ENCODE measurements around the gene ADAMTSL1.

DNA sequence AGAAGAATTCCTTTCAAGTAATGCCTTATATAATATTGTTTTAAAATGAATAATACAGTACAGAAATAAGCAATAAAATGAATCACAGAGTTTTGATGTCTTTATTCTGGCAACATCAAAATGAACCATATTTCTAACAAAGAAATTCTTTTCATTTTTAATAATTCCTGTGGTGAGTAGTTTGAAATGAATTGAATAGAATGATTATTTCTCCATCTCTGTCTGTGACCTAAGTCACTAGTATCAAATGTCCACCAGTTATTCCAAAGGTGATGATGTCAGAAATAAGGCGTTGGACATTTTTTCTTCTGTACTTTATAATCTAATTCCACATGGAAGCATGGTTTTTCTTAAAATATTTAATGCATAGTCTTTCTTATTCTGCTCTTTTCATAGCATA, 106.2 kb downstream of the ADAMTSL1 start:
- TF ChIP-seq, protein P1, sequence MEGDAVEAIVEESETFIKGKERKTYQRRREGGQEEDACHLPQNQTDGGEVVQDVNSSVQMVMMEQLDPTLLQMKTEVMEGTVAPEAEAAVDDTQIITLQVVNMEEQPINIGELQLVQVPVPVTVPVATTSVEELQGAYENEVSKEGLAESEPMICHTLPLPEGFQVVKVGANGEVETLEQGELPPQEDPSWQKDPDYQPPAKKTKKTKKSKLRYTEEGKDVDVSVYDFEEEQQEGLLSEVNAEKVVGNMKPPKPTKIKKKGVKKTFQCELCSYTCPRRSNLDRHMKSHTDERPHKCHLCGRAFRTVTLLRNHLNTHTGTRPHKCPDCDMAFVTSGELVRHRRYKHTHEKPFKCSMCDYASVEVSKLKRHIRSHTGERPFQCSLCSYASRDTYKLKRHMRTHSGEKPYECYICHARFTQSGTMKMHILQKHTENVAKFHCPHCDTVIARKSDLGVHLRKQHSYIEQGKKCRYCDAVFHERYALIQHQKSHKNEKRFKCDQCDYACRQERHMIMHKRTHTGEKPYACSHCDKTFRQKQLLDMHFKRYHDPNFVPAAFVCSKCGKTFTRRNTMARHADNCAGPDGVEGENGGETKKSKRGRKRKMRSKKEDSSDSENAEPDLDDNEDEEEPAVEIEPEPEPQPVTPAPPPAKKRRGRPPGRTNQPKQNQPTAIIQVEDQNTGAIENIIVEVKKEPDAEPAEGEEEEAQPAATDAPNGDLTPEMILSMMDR (IDR thresholded peaks at IDR 0.05), result no peak
- TF ChIP-seq POLR2AphosphoS5 (IDR thresholded peaks at IDR 0.05; ENCODE audit: low read depth, low read length) (no peak), SIN3A (IDR thresholded peaks at IDR 0.05; ENCODE audit: borderline replicate concordance, insufficient read depth, low read depth, low read length) (no peak)
- TF ChIP-seq, protein P2, sequence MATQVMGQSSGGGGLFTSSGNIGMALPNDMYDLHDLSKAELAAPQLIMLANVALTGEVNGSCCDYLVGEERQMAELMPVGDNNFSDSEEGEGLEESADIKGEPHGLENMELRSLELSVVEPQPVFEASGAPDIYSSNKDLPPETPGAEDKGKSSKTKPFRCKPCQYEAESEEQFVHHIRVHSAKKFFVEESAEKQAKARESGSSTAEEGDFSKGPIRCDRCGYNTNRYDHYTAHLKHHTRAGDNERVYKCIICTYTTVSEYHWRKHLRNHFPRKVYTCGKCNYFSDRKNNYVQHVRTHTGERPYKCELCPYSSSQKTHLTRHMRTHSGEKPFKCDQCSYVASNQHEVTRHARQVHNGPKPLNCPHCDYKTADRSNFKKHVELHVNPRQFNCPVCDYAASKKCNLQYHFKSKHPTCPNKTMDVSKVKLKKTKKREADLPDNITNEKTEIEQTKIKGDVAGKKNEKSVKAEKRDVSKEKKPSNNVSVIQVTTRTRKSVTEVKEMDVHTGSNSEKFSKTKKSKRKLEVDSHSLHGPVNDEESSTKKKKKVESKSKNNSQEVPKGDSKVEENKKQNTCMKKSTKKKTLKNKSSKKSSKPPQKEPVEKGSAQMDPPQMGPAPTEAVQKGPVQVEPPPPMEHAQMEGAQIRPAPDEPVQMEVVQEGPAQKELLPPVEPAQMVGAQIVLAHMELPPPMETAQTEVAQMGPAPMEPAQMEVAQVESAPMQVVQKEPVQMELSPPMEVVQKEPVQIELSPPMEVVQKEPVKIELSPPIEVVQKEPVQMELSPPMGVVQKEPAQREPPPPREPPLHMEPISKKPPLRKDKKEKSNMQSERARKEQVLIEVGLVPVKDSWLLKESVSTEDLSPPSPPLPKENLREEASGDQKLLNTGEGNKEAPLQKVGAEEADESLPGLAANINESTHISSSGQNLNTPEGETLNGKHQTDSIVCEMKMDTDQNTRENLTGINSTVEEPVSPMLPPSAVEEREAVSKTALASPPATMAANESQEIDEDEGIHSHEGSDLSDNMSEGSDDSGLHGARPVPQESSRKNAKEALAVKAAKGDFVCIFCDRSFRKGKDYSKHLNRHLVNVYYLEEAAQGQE (IDR thresholded peaks at IDR 0.05; ENCODE audit: insufficient read depth in 1 of 2, low read depth in 2 of 2, low read length in 1 of 2), result no peak

Data from Panc1 (cell line).